ENCODE measurements around the gene SETD6.

Gene SETD6

DNA sequence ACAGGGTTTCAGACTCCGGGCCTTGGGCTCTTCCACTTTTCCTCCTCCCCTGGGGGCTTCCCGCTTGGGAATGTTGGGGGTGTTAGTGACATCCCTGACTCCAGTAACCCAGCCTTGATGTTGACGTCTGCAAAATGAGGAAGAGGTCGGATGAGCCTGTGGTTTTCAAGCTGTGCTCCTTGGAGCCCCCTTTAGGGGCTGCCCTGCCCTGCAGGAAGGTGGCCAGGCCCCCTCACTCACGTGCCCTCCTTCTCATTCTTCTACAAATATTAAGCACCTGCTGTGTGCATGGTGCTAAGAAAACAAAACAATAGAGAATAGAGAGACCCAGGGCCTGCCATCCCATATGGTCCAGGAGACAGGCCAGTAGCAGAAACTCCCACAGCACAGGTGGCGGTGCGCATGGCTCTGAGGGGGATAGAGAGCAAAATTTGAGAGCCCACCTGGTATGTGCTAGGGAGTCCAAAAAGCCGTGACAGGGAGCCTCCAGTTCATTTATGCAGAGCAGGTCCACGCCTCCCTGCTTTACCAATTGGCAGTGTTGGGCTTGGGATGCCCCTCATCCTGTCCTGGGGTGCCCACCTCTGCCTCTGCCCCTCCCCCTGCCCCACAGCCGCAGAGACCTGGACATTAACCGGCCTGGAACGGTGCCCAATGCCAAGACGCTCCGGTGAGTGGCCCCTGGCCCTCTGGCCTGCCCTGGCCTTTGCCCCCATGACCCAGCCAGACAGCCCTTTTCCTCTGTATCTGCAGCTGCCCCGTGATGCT is 7.9 kb upstream of the SETD6 start:
- H3K4me2 ChIP-seq (ENCODE audit: low read length), result no peak overlapping the region
- no peaks in the 10 kb centered on the region; the same call in 1 of the 2 replicates for H3K36me3 ChIP-seq (ENCODE audit: insufficient read depth, low read length)
- H3K9ac ChIP-seq (ENCODE audit: low read length), result no peak overlapping the region
- H4K20me1 ChIP-seq (ENCODE audit: insufficient read depth, low read length), result no peaks in the 10 kb centered on the region
- no peaks in the 10 kb centered on the region for H3K27me3 ChIP-seq (ENCODE audit: insufficient read depth, low read length)
- no peaks in the 10 kb centered on the region for H3F3A ChIP-seq (ENCODE audit: insufficient read depth, low read length)
- H3K4me1 ChIP-seq (ENCODE audit: insufficient read depth, low read length, severe bottlenecking), result no peaks in the 10 kb centered on the region
- no peak for TF ChIP-seq EZH2 (IDR thresholded peaks at IDR 0.05; ENCODE audit: borderline replicate concordance, low read length)
- H3K79me2 ChIP-seq (ENCODE audit: insufficient read depth, low read length), result no peaks in the 10 kb centered on the region
- no peaks in the 10 kb centered on the region for H3K9me3 ChIP-seq (ENCODE audit: low read length)
- no peak overlapping the region for H3K27ac ChIP-seq (ENCODE audit: low read depth, low read length, poor library complexity, severe bottlenecking)
- H3K4me3 ChIP-seq (ENCODE audit: low read depth, low read length, poor library complexity, severe bottlenecking), result no peak overlapping the region
- no peak overlapping the region for H2AFZ ChIP-seq (ENCODE audit: low read length)
- H3K9me2 ChIP-seq (ENCODE audit: low read depth, low read length), result no peaks in the 10 kb centered on the region

DNA sequence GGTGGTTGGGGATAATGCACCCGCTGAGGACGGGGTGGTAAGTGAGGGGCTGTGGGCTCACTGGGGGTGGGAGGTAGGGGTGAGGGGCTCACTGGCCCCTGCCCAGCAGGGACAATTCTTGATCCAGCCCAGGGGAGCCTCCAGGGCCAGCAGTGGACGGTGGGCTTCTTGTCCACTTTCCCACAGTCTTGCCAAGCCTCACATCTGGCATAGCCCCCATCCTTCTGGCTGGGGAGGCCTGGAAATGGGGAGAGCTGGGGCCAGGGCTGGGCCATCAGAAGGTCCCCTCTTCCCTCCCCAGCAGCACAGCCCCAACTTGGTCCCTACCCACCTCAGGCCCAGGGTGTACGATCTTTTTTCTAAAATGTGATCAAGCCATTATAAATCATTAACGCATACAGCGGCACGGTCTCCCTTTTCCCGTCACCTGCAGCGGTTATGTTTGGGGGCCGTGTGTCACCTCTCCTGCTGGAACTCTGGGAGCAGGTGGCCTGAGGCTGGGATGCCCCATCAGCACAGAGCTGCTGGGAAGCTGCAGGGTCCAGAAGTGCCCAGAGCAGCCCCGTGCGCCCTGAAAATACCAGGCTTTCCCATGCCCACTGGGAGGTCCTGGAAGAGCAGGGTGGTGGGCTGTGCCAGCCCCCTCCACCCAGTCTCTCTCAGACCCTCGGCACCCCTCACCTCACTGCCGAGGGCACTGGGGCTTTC is 7.2 kb upstream of the SETD6 start:
- no peak overlapping the region for H3K27ac ChIP-seq (ENCODE audit: low read depth, low read length, poor library complexity, severe bottlenecking)
- no peak overlapping the region for H3K4me2 ChIP-seq (ENCODE audit: low read length)
- no peaks in the 10 kb centered on the region for H3K79me2 ChIP-seq (ENCODE audit: insufficient read depth, low read length)
- TF ChIP-seq, protein P1, sequence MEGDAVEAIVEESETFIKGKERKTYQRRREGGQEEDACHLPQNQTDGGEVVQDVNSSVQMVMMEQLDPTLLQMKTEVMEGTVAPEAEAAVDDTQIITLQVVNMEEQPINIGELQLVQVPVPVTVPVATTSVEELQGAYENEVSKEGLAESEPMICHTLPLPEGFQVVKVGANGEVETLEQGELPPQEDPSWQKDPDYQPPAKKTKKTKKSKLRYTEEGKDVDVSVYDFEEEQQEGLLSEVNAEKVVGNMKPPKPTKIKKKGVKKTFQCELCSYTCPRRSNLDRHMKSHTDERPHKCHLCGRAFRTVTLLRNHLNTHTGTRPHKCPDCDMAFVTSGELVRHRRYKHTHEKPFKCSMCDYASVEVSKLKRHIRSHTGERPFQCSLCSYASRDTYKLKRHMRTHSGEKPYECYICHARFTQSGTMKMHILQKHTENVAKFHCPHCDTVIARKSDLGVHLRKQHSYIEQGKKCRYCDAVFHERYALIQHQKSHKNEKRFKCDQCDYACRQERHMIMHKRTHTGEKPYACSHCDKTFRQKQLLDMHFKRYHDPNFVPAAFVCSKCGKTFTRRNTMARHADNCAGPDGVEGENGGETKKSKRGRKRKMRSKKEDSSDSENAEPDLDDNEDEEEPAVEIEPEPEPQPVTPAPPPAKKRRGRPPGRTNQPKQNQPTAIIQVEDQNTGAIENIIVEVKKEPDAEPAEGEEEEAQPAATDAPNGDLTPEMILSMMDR (IDR thresholded peaks at IDR 0.05; ENCODE audit: low read length), result no peak
- H3K36me3 ChIP-seq (ENCODE audit: insufficient read depth, low read length), result no peaks in the 10 kb centered on the region; the same call in 1 of the 2 replicates
- no peaks in the 10 kb centered on the region for H3K9me3 ChIP-seq (ENCODE audit: low read length)
- no peak overlapping the region for H3K9ac ChIP-seq (ENCODE audit: low read length)
- H3K27me3 ChIP-seq (ENCODE audit: insufficient read depth, low read length), result no peaks in the 10 kb centered on the region
- H2AFZ ChIP-seq (ENCODE audit: low read length), result no peak overlapping the region
- H3K4me1 ChIP-seq (ENCODE audit: insufficient read depth, low read length, severe bottlenecking), result no peaks in the 10 kb centered on the region
- H3F3A ChIP-seq (ENCODE audit: insufficient read depth, low read length), result no peaks in the 10 kb centered on the region
- H3K9me2 ChIP-seq (ENCODE audit: low read depth, low read length), result no peaks in the 10 kb centered on the region
- H4K20me1 ChIP-seq (ENCODE audit: insufficient read depth, low read length), result no peaks in the 10 kb centered on the region
- H3K4me3 ChIP-seq (ENCODE audit: low read depth, low read length, poor library complexity, severe bottlenecking), result no peak overlapping the region

DNA sequence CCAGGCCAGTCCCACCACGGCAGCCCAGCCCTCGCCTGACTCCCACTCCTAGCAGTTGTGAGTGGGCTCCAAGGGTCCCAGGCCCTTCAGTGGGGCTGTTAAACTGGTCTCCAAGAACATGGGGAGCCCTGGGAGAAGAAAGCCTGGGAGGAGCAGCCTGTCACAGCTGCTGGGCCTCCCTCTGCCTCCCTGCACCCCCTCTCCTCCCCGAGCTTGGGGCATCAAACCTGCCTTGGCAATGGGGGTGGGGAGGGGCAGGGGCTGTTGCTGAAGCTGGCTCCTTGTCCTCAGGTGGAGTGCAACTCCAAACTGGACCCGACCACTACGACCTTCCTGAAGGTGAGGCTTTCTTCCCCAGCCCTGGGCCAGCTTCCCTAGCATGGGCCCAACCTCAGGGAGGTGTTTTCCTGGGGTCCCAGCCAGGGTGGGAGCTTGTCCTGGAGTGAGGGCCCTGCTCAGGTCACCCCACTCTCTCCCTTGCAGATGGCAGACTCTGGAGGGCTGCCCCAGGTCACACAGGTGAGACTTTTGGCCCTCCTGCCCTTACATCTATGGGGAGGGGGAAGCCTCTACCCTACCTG is 6.6 kb upstream of the SETD6 start:
- no peak overlapping the region for H3K4me2 ChIP-seq (ENCODE audit: low read length)
- no peaks in the 10 kb centered on the region for H3F3A ChIP-seq (ENCODE audit: insufficient read depth, low read length)
- no peaks in the 10 kb centered on the region; the same call in 1 of the 2 replicates for H3K36me3 ChIP-seq (ENCODE audit: insufficient read depth, low read length)
- H3K27me3 ChIP-seq (ENCODE audit: insufficient read depth, low read length), result no peaks in the 10 kb centered on the region
- TF ChIP-seq, protein P1 (IDR thresholded peaks at IDR 0.05; ENCODE audit: low read length), result no peak
- TF ChIP-seq EZH2 (IDR thresholded peaks at IDR 0.05; ENCODE audit: borderline replicate concordance, low read length), result no peak
- no peaks in the 10 kb centered on the region for H4K20me1 ChIP-seq (ENCODE audit: insufficient read depth, low read length)
- H3K4me3 ChIP-seq (ENCODE audit: low read depth, low read length, poor library complexity, severe bottlenecking), result no peak overlapping the region
- H3K27ac ChIP-seq (ENCODE audit: low read depth, low read length, poor library complexity, severe bottlenecking), result no peak overlapping the region
- H2AFZ ChIP-seq (ENCODE audit: low read length), result no peak overlapping the region
- no peaks in the 10 kb centered on the region for H3K4me1 ChIP-seq (ENCODE audit: insufficient read depth, low read length, severe bottlenecking)
- no peaks in the 10 kb centered on the region for H3K9me2 ChIP-seq (ENCODE audit: low read depth, low read length)
- H3K9ac ChIP-seq (ENCODE audit: low read length), result no peak overlapping the region
- no peaks in the 10 kb centered on the region for H3K9me3 ChIP-seq (ENCODE audit: low read length)
- no peaks in the 10 kb centered on the region for H3K79me2 ChIP-seq (ENCODE audit: insufficient read depth, low read length)
